Right lobe of liver (tissue), 4 donors: ENCODE results near the gene TRIM3.

Experiments
- CTCF ChIP-seq, 4 donors: fragments of 200-600 bp in 3 of 4; fragments of 450-650 bp in 1 of 4; IDR thresholded peaks; one replicate each; pipeline versions ENCODE4 v1.5.1 to v1.8.0; 2016 to 2022; ENCODE audit warnings: antibody characterized with exemption in 4 of 4, mild to moderate bottlenecking in 2 of 4
- POLR2A ChIP-seq: fragments of 450-650 bp; IDR thresholded peaks from one replicate; pipeline ENCODE4 v1.6.1; 2017; ENCODE audit warnings: antibody characterized with exemption, mild to moderate bottlenecking
- donor health status: DM: no; HTN: no; CAD: no.
- donor health status: DM: no; HTN: no; CAD: no.
- donor health status: DM: no; HTN: yes; CAD: no.

- no peak for TF ChIP-seq CTCF (IDR thresholded peaks at IDR 0.05)
- TF ChIP-seq POLR2A, result no peak
Observed at GRCh38 chr11:6404342-6405051, 69.2 kb downstream of the TRIM3 start.
